ENCODE measurements around the gene MYO3B.

- TF ChIP-seq REST (IDR thresholded peaks at IDR 0.05; ENCODE audit: insufficient read depth in 1 of 2, low read depth in 2 of 2, low read length in 2 of 2) (no peak), SIN3A (IDR thresholded peaks at IDR 0.05; ENCODE audit: borderline replicate concordance, insufficient read depth, low read length) (no peak), TAF1 (IDR thresholded peaks at IDR 0.05; ENCODE audit: borderline replicate concordance, insufficient read depth, low read length) (no peak)
Observed at GRCh38 chr2:170377500-170378207, 199.7 kb downstream of the MYO3B start.
